GM19351 (cell line): Measurements from ENCODE around the gene DPT.

Experiments
- ATAC-seq: cut with Tn5 transposase; IDR thresholded peaks from one replicate; pipeline ENCODE4 v1.9.1; 2021; ENCODE audit warnings: mild to moderate bottlenecking, moderate library complexity; ENCODE audit not compliant: unreplicated experiment

DPT gene

DNA sequence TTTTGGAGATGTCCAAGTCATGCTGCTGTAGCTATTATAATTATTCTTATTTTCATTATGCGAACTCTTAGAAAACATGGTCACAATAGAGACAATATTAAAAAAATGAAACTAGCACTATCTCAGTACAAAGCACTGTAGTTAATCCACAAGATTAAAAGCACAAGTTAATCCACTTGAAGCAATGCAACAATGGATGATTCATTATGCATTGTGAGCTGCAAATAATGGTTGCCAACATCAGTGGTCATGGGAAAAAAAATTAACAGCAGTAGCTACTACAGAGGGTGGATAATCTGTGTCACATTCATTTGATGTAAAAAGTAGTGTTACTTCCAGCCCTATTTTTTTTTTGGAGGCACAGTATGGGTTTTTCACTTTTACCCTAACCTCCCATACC lies 56.7 kb downstream of the DPT start:
- no peak for ATAC-seq

DNA sequence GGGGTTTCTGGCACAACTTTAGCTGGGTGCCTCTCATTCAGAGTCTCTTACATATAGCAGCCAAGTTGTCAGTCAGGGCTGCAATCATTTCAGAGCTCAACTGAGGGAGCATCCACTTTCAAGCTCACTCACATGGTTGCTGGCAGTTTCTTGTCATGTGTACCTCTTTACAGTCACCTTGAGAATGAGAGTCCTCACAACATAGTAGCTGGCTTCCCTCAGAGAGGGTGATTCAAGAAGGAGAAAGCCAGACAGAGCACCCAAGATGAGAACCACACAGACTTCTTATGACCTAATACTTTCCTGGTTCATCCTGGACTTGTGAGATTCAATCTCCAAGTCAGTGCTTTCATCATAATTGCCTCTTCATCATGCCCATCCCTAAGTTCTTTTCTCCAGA lies 57.2 kb downstream of the DPT start:
- ATAC-seq, result no peak

DNA sequence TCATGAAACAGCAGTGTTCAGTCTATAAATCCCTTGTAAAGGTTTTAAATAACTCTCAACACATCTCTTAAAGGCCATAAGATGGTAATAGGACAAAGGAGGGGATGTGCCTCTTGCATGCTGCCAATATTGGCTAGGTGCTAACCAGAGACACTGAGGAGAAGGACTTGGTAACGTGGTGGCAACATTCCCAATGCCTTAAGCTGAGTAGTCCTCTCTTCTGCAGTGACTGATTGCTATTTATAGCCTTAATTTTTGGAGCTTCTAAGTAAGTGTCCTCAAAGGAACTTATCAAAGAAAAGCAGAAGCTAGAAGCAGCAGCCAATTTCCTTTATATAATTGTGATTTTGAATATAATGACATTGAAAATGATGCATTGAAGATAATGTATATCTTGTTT lies 63.0 kb downstream of the DPT start:
- ATAC-seq, result no peak

DNA sequence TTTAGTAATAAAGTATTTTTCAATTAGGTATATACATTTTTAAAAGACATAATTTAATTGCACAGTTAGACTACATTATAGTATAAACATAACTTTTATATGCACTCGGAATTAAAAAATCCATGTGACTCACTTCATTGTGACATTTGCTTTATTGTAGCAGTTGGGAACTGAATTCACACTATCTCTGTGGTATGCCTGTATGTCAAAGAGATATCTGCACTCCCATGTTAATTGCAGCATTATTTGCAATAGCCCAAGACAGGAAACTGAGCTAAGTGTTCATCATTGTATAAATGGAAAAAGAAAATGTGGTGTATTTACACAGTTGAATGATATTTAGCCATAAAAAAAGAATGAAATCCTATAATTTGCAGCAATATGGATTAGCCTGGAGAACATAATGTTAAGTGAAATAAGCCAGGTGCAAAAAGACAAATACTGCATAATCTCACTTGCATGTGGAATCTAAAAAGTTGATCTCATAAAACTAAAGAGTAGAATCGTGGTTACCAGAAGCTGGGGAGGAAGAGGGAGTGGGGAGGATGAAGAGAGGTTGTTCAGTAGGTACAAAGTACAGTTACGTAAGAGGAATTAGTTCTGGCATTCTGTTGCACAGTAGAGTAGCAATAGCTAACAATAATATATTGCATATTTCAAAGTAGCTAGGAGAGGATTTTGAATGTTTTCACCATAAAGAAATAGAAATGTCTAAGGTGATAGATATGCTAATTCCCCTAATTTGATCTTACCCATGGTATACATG lies 64.8 kb downstream of the DPT start:
- no peak for ATAC-seq

DNA sequence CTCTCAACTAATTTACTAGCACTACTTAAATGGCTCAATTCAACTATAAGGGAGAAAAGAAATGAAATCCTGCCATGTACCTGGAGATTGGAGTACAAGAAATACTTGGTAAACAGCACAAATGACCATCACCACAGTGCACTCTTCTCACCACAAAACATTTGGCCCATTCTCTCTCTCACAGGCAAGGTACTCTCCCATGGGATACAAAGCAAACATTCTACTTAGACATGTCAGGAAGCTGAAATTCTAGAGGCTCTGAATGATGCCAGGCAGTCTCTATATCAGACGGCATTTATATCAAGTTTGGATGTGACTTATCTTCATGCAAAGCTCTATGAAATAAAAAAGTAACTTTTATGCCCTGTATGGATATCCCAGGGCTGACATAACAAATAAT lies 72.5 kb downstream of the DPT start:
- ATAC-seq, result no peak

DNA sequence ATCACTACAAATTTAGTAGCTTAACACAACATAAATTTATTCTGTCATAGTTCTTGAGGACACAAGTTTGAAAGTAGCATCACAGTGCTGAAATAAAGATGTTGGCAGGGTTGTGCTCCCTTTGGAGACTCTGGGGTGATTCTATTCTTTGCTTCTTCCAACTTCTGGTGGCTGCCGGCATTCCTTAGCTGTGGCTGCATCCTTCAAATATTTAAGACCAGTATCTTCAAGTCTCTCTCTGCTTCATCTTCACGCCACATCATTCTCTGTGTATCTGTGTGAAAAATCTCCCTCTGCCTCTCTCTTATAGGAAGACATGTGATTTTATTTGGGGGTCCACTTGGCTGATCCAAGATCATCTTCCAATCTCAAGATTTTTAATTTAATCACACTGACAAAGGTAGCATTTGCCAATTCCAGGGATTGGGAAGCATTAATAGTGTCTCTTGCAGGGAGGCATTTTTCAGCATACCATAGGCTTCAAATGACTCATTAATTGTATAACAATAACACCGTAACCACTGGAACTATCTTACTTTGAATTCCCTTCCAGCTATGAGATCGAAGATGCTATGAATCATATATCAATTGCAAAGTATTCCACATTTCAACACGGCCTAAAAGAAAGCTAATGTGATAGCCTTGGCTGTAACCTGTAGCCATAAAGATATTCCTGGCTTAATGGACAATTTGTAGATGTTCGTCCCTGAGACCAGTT lies 74.6 kb downstream of the DPT start:
- no peak for ATAC-seq

DNA sequence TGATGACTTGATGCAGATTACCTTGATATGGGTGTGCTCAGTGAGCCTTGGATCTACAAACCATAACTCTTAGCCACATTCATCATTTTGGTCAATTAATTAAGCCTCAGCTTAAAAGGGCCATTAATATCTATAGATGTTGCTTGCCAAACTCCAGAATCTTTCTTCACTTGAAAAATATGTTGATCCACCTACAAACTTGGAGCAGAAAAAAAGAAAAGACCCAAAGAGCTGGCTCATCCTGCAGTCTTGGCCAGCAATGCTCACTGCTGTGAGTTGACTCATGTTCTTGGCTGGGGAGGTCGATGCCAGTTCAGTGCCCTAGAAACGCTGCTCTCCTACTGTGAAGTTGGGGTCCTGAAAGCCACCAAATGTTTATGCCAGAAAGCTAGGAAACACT lies 75.4 kb downstream of the DPT start:
- ATAC-seq, result no peak

DNA sequence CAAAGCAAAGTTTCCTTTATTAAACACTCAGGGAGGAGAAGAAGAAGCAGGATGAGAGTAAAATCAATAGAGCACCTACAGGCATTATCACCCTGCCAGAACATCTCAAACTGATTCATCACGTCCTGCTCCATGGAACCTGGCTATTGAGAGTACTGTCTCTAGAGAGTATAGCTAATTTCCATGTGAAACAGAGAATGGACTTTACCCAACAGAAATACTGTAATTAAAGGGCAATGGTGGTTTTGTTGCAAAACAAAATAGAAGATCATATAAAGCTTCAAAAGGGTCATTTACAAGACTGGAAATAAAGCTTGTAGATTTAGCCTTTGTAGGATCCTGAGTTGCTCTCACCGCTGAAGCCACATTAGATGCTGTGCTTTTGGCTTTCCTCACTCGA lies 83.3 kb downstream of the DPT start:
- ATAC-seq, result no peak
